22Rv1 (cell line): ENCODE measurements around the gene NTN4.

Experiments
- H3K27ac ChIP-seq: fragments of 450-650 bp; 2 replicates; pipeline ENCODE4 v1.5.1; 2017
- CTCF ChIP-seq: fragments of 450-650 bp; IDR thresholded peaks from 2 replicates; pipeline ENCODE4 v1.5.1; 2017; ENCODE audit warnings: mild to moderate bottlenecking
- ZFX ChIP-seq: fragments of 450-650 bp; IDR thresholded peaks from 2 replicates; pipeline ENCODE4 v1.6.1; 2017; ENCODE audit warnings: antibody characterized with exemption, borderline replicate concordance

NTN4 gene

GRCh38 chr12:95796225-95796981 lies 5.8 kb upstream of the NTN4 start:
- H3K27ac ChIP-seq, result no peak overlapping the region

GRCh38 chr12:95790917-95791849 lies 619 bp upstream of the NTN4 start:
- H3K27ac ChIP-seq, result no peak overlapping the region
- no peak for TF ChIP-seq CTCF
- TF ChIP-seq ZFX, result no peak

More at GRCh38 chr12:95796225-95796981, 5.8 kb upstream of the NTN4 start:
- TF ChIP-seq ZFX, result no peak
- TF ChIP-seq CTCF, result no peak

- H3K27ac ChIP-seq, result no peak overlapping the region
- no peak for TF ChIP-seq ZFX
- TF ChIP-seq CTCF, result no peak
Measured at GRCh38 chr12:95789126-95790032, 1.2 kb downstream of the NTN4 start.

- no peak overlapping the region for H3K27ac ChIP-seq
Measured at GRCh38 chr12:95788637-95789036, 1.9 kb downstream of the NTN4 start.

GRCh38 chr12:95787274-95787818 lies 3.2 kb downstream of the NTN4 start:
- H3K27ac ChIP-seq, result no peak overlapping the region
- TF ChIP-seq ZFX (no peak), CTCF (no peak)

More at GRCh38 chr12:95788637-95789036, 1.9 kb downstream of the NTN4 start:
- TF ChIP-seq CTCF (no peak), ZFX (no peak)

- no peak overlapping the region for H3K27ac ChIP-seq
- TF ChIP-seq CTCF, result no peak
- no peak for TF ChIP-seq ZFX
Measured at GRCh38 chr12:95784915-95785314, 5.6 kb downstream of the NTN4 start.
